ENCODE results near the gene SPRED3. TPM values are rescaled to one million over a fixed set of nuclear protein-coding genes. Genes with fewer than 3 reads are reported as not detected.

The SPRED3 gene
- polyA plus RNA-seq, 1 donor from 2014 or later, result 4.9 TPM

GRCh38 chr19:38434549-38435051 lies 46.1 kb downstream of the SPRED3 start:
- Histone ChIP-seq H3K4me3 (ENCODE audit: low read length) (no peak overlapping the region), H3K27ac (ENCODE audit: low read length) (no peak overlapping the region), H3K79me2 (replicated peaks; ENCODE audit: insufficient read depth, low read length) (no peaks in the 10 kb centered on the region), H3K36me3 (ENCODE audit: insufficient read depth, low read length) (no peaks in the 10 kb centered on the region), H4K20me1 (ENCODE audit: insufficient read depth) (no peaks in the 10 kb centered on the region), H2AFZ (ENCODE audit: low read depth, low read length) (no peak overlapping the region), H3K9me2 (ENCODE audit: insufficient read depth, low read length) (no peaks in the 10 kb centered on the region), H3K4me2 (ENCODE audit: low read length) (no peak overlapping the region), H3F3A (ENCODE audit: insufficient read depth, low read length, poor library complexity, severe bottlenecking) (no peaks in the 10 kb centered on the region), H3K9ac (ENCODE audit: low read length) (no peak overlapping the region), H3K9me3 (ENCODE audit: low read length) (no peaks in the 10 kb centered on the region), H3K27me3 (ENCODE audit: insufficient read depth, low read depth, low read length) (peaks cover 9% of the 10 kb centered on the region)
- no peak for TF ChIP-seq SMC3 (conservative IDR thresholded peaks at IDR 0.05; ENCODE audit: poor library complexity)
- TF ChIP-seq MXI1 (conservative IDR thresholded peaks at IDR 0.05; ENCODE audit: poor library complexity, severe bottlenecking), result no peak
- no peak for TF ChIP-seq RAD21 (conservative IDR thresholded peaks at IDR 0.05)
- no peak for TF ChIP-seq CTCF (IDR thresholded peaks at IDR 0.05; ENCODE audit: poor library complexity, severe bottlenecking)
- TF ChIP-seq EZH2 (IDR thresholded peaks at IDR 0.05; ENCODE audit: borderline replicate concordance, insufficient read depth, low read length, poor library complexity, severe bottlenecking), result no peak
- no peak for TF ChIP-seq POLR2AphosphoS5 (IDR thresholded peaks at IDR 0.05)
- TF ChIP-seq REST (IDR thresholded peaks at IDR 0.05; ENCODE audit: borderline replicate concordance), result no peak
- TF ChIP-seq EP300 (conservative IDR thresholded peaks at IDR 0.05; ENCODE audit: poor library complexity, severe bottlenecking), result no peak
- TF ChIP-seq TAF1 (IDR thresholded peaks at IDR 0.05; ENCODE audit: low read depth), result no peak

GRCh38 chr19:38437295-38437694 lies 48.8 kb downstream of the SPRED3 start:
- Histone ChIP-seq H3K27ac (ENCODE audit: low read length) (no peak overlapping the region), H3K9me3 (ENCODE audit: low read length) (no peaks in the 10 kb centered on the region), H3K36me3 (ENCODE audit: insufficient read depth, low read length) (no peaks in the 10 kb centered on the region), H3F3A (ENCODE audit: insufficient read depth, low read length, poor library complexity, severe bottlenecking) (no peaks in the 10 kb centered on the region), H3K79me2 (replicated peaks; ENCODE audit: insufficient read depth, low read length) (no peaks in the 10 kb centered on the region), H2AFZ (ENCODE audit: low read depth, low read length) (no peak overlapping the region), H3K4me2 (ENCODE audit: low read length) (no peak overlapping the region), H3K27me3 (ENCODE audit: insufficient read depth, low read depth, low read length) (peaks cover 9% of the 10 kb centered on the region), H3K9me2 (ENCODE audit: insufficient read depth, low read length) (no peaks in the 10 kb centered on the region), H3K4me3 (ENCODE audit: low read length) (no peak overlapping the region), H4K20me1 (ENCODE audit: insufficient read depth) (no peaks in the 10 kb centered on the region), H3K9ac (ENCODE audit: low read length) (no peak overlapping the region)
- TF ChIP-seq MXI1 (conservative IDR thresholded peaks at IDR 0.05; ENCODE audit: poor library complexity, severe bottlenecking) (no peak), EZH2 (IDR thresholded peaks at IDR 0.05; ENCODE audit: borderline replicate concordance, insufficient read depth, low read length, poor library complexity, severe bottlenecking) (no peak)

Measured in neural cell (in vitro differentiated cells).